SK-N-SH (cell line): ENCODE data around the gene KRTAP3-3. TPM values are rescaled to one million over a fixed set of nuclear protein-coding genes. Genes with fewer than 3 reads are reported as not detected.
"Not testable (repeated sequence)": the region's sequence is repeated elsewhere in the genome, so short reads cannot be mapped to it uniquely, and the experiment has no call there.

ENCODE experiments used
- CTCF ChIA-PET: fragments of 300-600, 350-600 bp; formaldehyde crosslinking; extraction: SDS; loops from one replicate; lab custom pipeline; 2021; lab: Yijun Ruan, JAX
- POLR2A ChIA-PET: fragments of 350-600 bp; sonication (Branson Sonifier 250); formaldehyde crosslinking; extraction: SDS; loops from one replicate; lab custom pipeline; 2020; ENCODE audit warnings: antibody characterized with exemption, inconsistent platforms; lab: Yijun Ruan, JAX
- DNase-seq: peaks from one replicate; pipeline ENCODE4 v3.0.0; 2012
- H2AFZ ChIP-seq: fragments of 200-600 bp; sonication (generic); 2 replicates; pipeline ENCODE4 v1.8.1; 2016; ENCODE audit warnings: antibody characterized with exemption, mild to moderate bottlenecking, low read depth
- H3F3A ChIP-seq: fragments of 200-600 bp; sonication (generic); replicated peaks from 2 replicates; pipeline ENCODE3; 2016; ENCODE audit warnings: antibody characterized with exemption, mild to moderate bottlenecking; ENCODE audit not compliant: insufficient read depth
- H3K27ac ChIP-seq, 2 experiments: fragments of 200-500 bp in 1 of 2; fragments of 200-600 bp in 1 of 2; sonication (Bioruptor generic) in 1 of 2; sonication (generic), shearing (Covaris generic) in 1 of 2; 2 replicates each; pipeline versions ENCODE4 v1.5.1 to v1.6.1; 2014 to 2016; ENCODE audit warnings: low read depth in 2 of 2, inconsistent platforms in 1 of 2, low read length in 1 of 2, mild to moderate bottlenecking in 1 of 2, mixed read lengths in 1 of 2
- H3K27me3 ChIP-seq: fragments of 200-600 bp; sonication (generic), shearing (Covaris generic); 2 replicates; pipeline ENCODE4 v1.6.1; 2016; ENCODE audit warnings: mixed run types; ENCODE audit not compliant: insufficient read depth
- H3K36me3 ChIP-seq, 2 experiments: fragments of 200-500 bp in 1 of 2; fragments of 200-600 bp in 1 of 2; sonication (Bioruptor generic) in 1 of 2; sonication (generic) in 1 of 2; replicated peaks in 1 of 2; 2 replicates each; pipeline versions ENCODE3 to v1.5.1; 2014 to 2016; ENCODE audit warnings: low read length in 1 of 2, mild to moderate bottlenecking in 1 of 2; ENCODE audit not compliant: insufficient read depth in 2 of 2, control insufficient read depth in 1 of 2
- H3K4me1 ChIP-seq, 2 experiments: fragments of 200-500 bp in 1 of 2; fragments of 200-600 bp in 1 of 2; sonication (Bioruptor generic) in 1 of 2; sonication (generic), shearing (Covaris generic) in 1 of 2; 2 replicates each; pipeline versions ENCODE4 v1.5.1 to v1.6.1; 2014 to 2016; ENCODE audit warnings: low read depth in 1 of 2, low read length in 1 of 2, mixed run types in 1 of 2; ENCODE audit not compliant: insufficient read depth in 2 of 2, control insufficient read depth in 1 of 2
- H3K4me2 ChIP-seq: fragments of 200-600 bp; sonication (generic), shearing (Covaris generic); 2 replicates; pipeline ENCODE4 v1.6.1; 2017; ENCODE audit warnings: mixed run types
- H3K4me3 ChIP-seq, 2 experiments: fragments of 200-500 bp in 1 of 2; fragments of 200-600 bp in 1 of 2; sonication (Bioruptor generic) in 1 of 2; sonication (generic), shearing (Covaris generic) in 1 of 2; 2 replicates each; pipeline versions ENCODE4 v1.5.1 to v1.8.1; 2014 to 2016; ENCODE audit warnings: low read depth in 2 of 2, inconsistent platforms in 1 of 2, low read length in 1 of 2, mild to moderate bottlenecking in 1 of 2, mixed read lengths in 1 of 2, moderate library complexity in 1 of 2
- H3K79me2 ChIP-seq: fragments of 200-600 bp; sonication (generic); 2 replicates; pipeline ENCODE4 v1.8.1; 2017; ENCODE audit warnings: mild to moderate bottlenecking; ENCODE audit not compliant: insufficient read depth
- H3K9ac ChIP-seq: fragments of 200-600 bp; sonication (generic); 2 replicates; pipeline ENCODE4 v1.6.1; 2017; ENCODE audit warnings: mixed run types
- H3K9me2 ChIP-seq: fragments of 200-600 bp; sonication (generic); 2 replicates; pipeline ENCODE4 v1.6.1; 2017; ENCODE audit warnings: mixed run types
- H3K9me3 ChIP-seq: fragments of 200-600 bp; sonication (generic); 2 replicates; pipeline ENCODE4 v1.6.1; 2017; ENCODE audit warnings: mixed run types, mild to moderate bottlenecking, moderate library complexity
- H4K20me1 ChIP-seq: fragments of 200-600 bp; sonication (generic); 2 replicates; pipeline ENCODE4 v1.6.1; 2017; ENCODE audit warnings: mild to moderate bottlenecking, mixed run types; ENCODE audit not compliant: insufficient read depth
- CHD2 ChIP-seq: fragments of 150-350 bp; IDR thresholded peaks from 2 replicates; pipeline ENCODE4 v1.6.1; 2018; ENCODE audit warnings: low read length; ENCODE audit not compliant: partially characterized antibody
- CTCF ChIP-seq: fragments of 200-600 bp; sonication (generic); IDR thresholded peaks from 2 replicates; pipeline ENCODE4 v1.6.1; 2017; ENCODE audit warnings: antibody characterized with exemption, mild to moderate bottlenecking, moderate library complexity
- ELF1 ChIP-seq: IDR thresholded peaks from 2 replicates; pipeline ENCODE4 v1.4.0; 2012
- FOXJ3 ChIP-seq: sonication (generic); formaldehyde crosslinking; IDR thresholded peaks from 2 replicates; pipeline ENCODE4 v1.5.1; 2020; ENCODE audit warnings: mild to moderate bottlenecking, missing genetic modification reagents
- FOXM1 ChIP-seq: IDR thresholded peaks from 2 replicates; pipeline ENCODE4 v1.4.0; 2012; ENCODE audit warnings: low read depth, mild to moderate bottlenecking
- JUND ChIP-seq: IDR thresholded peaks from 2 replicates; pipeline ENCODE4 v1.4.0; 2012
- MXI1 ChIP-seq: IDR thresholded peaks from 2 replicates; pipeline ENCODE4 v1.6.1; 2012; ENCODE audit warnings: mild to moderate bottlenecking, low read depth, low read length, improper control_type of control experiment
- NFIC ChIP-seq: IDR thresholded peaks from 2 replicates; pipeline ENCODE4 v1.4.0; 2012; ENCODE audit warnings: borderline replicate concordance
- NRF1 ChIP-seq: IDR thresholded peaks from 2 replicates; pipeline ENCODE4 v1.6.1; 2012; ENCODE audit warnings: low read depth, mild to moderate bottlenecking, low read length
- PBX3 ChIP-seq: IDR thresholded peaks from 2 replicates; pipeline ENCODE4; 2012
- RAD21 ChIP-seq: IDR thresholded peaks from 2 replicates; pipeline ENCODE4 v1.6.1; 2012; ENCODE audit warnings: mild to moderate bottlenecking, low read length
- RCOR1 ChIP-seq: fragments of 150-350 bp; IDR thresholded peaks from 2 replicates; pipeline ENCODE4 v1.6.1; 2017; ENCODE audit warnings: antibody characterized with exemption, low read length
- REST ChIP-seq: IDR thresholded peaks from 2 replicates; pipeline ENCODE4 v1.6.1; 2012; ENCODE audit warnings: mild to moderate bottlenecking, low read depth, low read length, moderate library complexity
- RFX5 ChIP-seq: IDR thresholded peaks from 2 replicates; pipeline ENCODE4 v1.6.1; 2012; ENCODE audit warnings: mild to moderate bottlenecking, improper control_type of control experiment, low read length
- RXRA ChIP-seq: IDR thresholded peaks from 2 replicates; pipeline ENCODE4 v1.4.0; 2012; ENCODE audit warnings: low read depth, mild to moderate bottlenecking, borderline replicate concordance
- SIN3A ChIP-seq: IDR thresholded peaks from 2 replicates; pipeline ENCODE4 v1.6.1; 2012; ENCODE audit warnings: low read depth, mild to moderate bottlenecking, low read length, moderate library complexity, borderline replicate concordance
- SMC3 ChIP-seq: IDR thresholded peaks from 2 replicates; pipeline ENCODE4 v1.6.1; 2012; ENCODE audit warnings: low read depth, low read length, improper control_type of control experiment
- TAF1 ChIP-seq: IDR thresholded peaks from 2 replicates; pipeline ENCODE4 v1.6.1; 2012; ENCODE audit warnings: low read depth, mild to moderate bottlenecking, low read length, moderate library complexity, borderline replicate concordance
- TCF12 ChIP-seq: IDR thresholded peaks from 2 replicates; pipeline ENCODE4 v1.4.0; 2012
- YY1 ChIP-seq: IDR thresholded peaks from 2 replicates; pipeline ENCODE4 v1.4.0; 2012; ENCODE audit warnings: low read depth, mild to moderate bottlenecking
- WGBS: methylation state at CpG from one replicate; pipeline ENCODE4 v1.1.6; 2017; ENCODE audit warnings: low lambda C conversion rate; 5-methylcytosine and 5-hydroxymethylcytosine counted together
- polyA plus RNA-seq, 3 experiments: library from polyadenylated mRNA; depleted of rRNA; stranded (reverse); fragments of >200 nt; gene quantifications; 2 replicates each; pipeline ENCODE4 v1.2.3, GENCODE V29; 2012

The KRTAP3-3 gene
- polyA plus RNA-seq, 1 of the 3 experiments (the other 2 are of a cell fraction): not detected

DNA sequence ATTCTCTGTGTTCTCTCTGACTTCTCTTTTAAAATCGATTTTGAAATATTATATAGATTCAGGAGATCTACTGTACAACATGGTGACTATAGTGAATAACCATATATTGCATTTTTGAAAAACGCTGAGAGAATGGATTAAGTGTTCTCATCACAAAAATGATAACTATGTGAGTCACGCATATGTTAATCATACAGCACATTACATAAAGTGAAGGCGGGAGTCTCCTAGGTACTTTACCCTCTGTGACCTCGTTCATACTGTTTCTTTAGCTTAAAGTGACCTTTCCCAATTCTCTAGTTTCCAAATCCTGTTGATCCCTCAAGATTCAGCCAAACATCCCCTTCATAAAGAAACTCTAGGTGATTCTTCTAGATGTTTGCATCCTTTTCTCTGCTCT, 8.8 kb upstream of the KRTAP3-3 start:
- Histone ChIP-seq H3K4me3 (no peak overlapping the region), H3K4me1 (no peaks in the 10 kb centered on the region), H3K9ac (no peak overlapping the region), H2AFZ (no peak overlapping the region), H3K9me3 (no peaks in the 10 kb centered on the region), H4K20me1 (no peaks in the 10 kb centered on the region), H3K9me2 (no peaks in the 10 kb centered on the region), H3K79me2 (no peaks in the 10 kb centered on the region), H3K27me3 (peaks cover 37% of the 10 kb centered on the region; the same call in 1 of the 2 replicates), H3F3A (no peaks in the 10 kb centered on the region), H3K27ac (no peak overlapping the region), H3K4me2 (no peak overlapping the region), H3K36me3 (no peaks in the 10 kb centered on the region)
- ChIA-PET CTCF (no interaction called here), POLR2A (no interaction called here)
- WGBS: 4% methylated on average over 5 of the region's 5 CpGs
- TF ChIP-seq NRF1 (no peak), CHD2 (no peak), RAD21 (no peak), YY1 (no peak), FOXJ3 (CRISPR knock-in tag) (no peak), RXRA (no peak), NFIC (no peak), MXI1 (no peak), ELF1 (no peak), FOXM1 (no peak), RCOR1 (no peak), TCF12 (no peak), TAF1 (no peak)
- no peak for DNase-seq

- no peaks in the 10 kb centered on the region for H3K36me3 ChIP-seq
- H3K9me3 ChIP-seq: no peaks in the 10 kb centered on the region
- no peak overlapping the region for H3K27ac ChIP-seq
- DNase-seq: no peak
- H2AFZ ChIP-seq: no peak overlapping the region
- no peaks in the 10 kb centered on the region for H4K20me1 ChIP-seq
- TF ChIP-seq SIN3A: no peak
- no peak for TF ChIP-seq REST
- no peak for TF ChIP-seq SMC3
- no peak for TF ChIP-seq CHD2
- no peak for TF ChIP-seq CTCF
- TF ChIP-seq PBX3: no peak
- TF ChIP-seq RFX5: no peak
- TF ChIP-seq RXRA: no peak
- TF ChIP-seq JUND: no peak
- TF ChIP-seq MXI1: no peak
- no peak for TF ChIP-seq FOXJ3 (CRISPR knock-in tag)
- no peak overlapping the region for H3K4me3 ChIP-seq
- ChIA-PET POLR2A (no interaction called here), CTCF (no interaction called here)
- no peak overlapping the region for H3K9ac ChIP-seq
- H3K27me3 ChIP-seq: peaks cover 44% of the 10 kb centered on the region; the same call in 1 of the 2 replicates
- WGBS: 30% methylated on average over 4 of the region's 4 CpGs
- H3F3A ChIP-seq: no peaks in the 10 kb centered on the region
- no peaks in the 10 kb centered on the region for H3K4me1 ChIP-seq
- H3K9me2 ChIP-seq: no peaks in the 10 kb centered on the region
- no peak overlapping the region for H3K4me2 ChIP-seq
- no peaks in the 10 kb centered on the region for H3K79me2 ChIP-seq
Observed at GRCh38 chr17:41001795-41002194, 7.8 kb upstream of the KRTAP3-3 start.

- CTCF ChIA-PET, H3K4me3 ChIP-seq, H3K36me3 ChIP-seq, H2AFZ ChIP-seq, H3K4me2 ChIP-seq, H3K4me1 ChIP-seq, DNase-seq, H4K20me1 ChIP-seq, H3K79me2 ChIP-seq, H3K27ac ChIP-seq, H3K9me2 ChIP-seq, H3K9me3 ChIP-seq, POLR2A ChIA-PET, H3F3A ChIP-seq, H3K9ac ChIP-seq: not testable (repeated sequence)
- 15% methylated on average over 6 of the region's 6 CpGs for WGBS
- peaks cover 43% of the 10 kb centered on the region; the same call in 1 of the 2 replicates for H3K27me3 ChIP-seq
Observed at GRCh38 chr17:40999563-40999962, 5.6 kb upstream of the KRTAP3-3 start, which contains the start of gene KRTAP3-2. TSS of gene KRTAP3-2 (minus strand) at chr17:40999906. CDS start at chr17:40999853, 53 bp downstream.
